ENCODE results near the gene AGXT2.

AGXT2 gene

GRCh38 chr5:35047785-35048404, at the start of gene AGXT2:
Gene AGXT2, minus strand, starts transcription at chr5:35047949. Its CDS starts 57 bp downstream, at chr5:35047892.
- DNase-seq = no peak

DNA sequence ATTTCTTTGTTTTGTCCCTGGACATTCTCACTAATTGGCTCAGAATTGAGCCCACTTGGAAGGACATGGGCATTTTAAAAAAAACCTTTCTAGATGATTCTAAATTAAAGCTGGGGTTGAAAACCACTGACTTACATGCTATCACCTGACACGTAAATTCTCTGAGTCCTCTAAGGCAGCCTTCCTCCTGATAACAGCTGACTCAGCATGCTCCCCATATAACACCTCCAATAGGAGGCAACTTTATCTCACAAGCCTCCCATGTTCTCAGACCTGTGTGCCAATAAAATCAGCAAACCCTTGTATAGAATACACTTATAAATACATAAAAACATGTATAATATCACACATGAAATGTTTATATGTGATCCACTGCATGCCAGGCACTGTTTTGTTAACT, 49.2 kb upstream of the AGXT2 start:
- DNase-seq = no peak

DNA sequence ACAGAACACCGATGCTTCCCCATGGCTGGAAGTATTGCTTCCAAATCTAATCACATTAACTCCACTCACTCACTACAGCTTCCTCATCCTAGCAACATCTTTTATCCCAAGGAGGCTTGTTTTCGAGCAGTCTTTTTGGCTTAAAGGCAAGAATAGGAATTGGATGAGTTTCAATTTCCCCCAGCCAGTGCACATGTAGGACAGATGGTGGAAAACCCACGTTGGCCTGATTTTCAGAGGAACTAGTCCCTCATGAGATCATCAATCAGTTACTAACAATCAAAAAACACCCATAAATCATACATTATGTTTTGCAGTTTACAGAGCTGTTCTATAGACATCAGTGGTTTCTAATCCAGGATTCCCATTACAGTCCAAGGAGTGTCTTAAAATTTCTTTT, 48.5 kb upstream of the AGXT2 start:
- no peak for DNase-seq

- DNase-seq = no peak
Observed at GRCh38 chr5:35095366-35095765, 47.6 kb upstream of the AGXT2 start.

- DNase-seq = no peak
Observed at GRCh38 chr5:35094948-35095347, 47.2 kb upstream of the AGXT2 start.

DNA sequence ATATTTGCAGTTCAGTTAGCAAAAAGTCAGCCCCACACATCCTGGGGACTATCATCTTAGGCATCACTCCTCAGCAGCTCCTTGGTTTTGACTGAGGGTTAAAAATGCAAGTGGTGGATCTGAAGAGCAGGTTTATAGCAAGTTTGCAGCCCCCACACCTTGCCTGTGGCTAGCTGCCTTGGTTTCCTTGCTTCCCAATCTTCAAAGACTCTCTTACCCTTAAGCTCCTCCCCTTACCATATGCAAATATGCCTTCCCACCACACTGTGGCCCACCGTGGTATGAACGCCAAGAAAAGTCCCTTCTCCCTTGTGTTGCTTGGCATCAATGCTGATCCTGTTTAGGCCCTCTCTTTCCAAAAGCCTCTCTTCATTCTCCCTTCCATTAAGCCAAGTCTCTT, 45.0 kb upstream of the AGXT2 start:
- no peak for DNase-seq

GRCh38 chr5:35091704-35092103, 44.0 kb upstream of the AGXT2 start:
- no peak for DNase-seq

- peak; percentile 11 for DNase-seq
Observed at GRCh38 chr5:35089334-35090314, 41.9 kb upstream of the AGXT2 start.

GRCh38 chr5:35087991-35088390, 40.2 kb upstream of the AGXT2 start:
- no peak for DNase-seq

GRCh38 chr5:35083150-35083549, 35.4 kb upstream of the AGXT2 start:
- no peak for DNase-seq

DNA sequence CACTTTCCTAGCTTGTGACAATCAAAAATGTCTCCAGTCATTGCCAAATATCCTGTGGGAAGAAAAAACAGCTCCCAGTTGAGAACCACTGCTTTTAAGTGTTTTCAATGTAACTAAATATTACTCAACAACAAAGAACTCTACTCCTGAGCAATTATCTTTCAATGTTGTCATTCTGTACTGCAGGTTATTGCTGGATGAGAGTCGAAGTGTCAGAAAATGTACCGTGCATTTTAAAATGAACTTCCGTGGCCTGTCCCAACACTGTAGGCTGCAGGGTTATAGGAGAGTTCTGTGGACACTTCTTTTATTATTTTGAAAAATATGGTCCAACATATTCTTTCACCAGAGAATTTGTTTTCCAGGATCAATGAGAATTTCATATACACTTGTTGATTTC, 34.8 kb upstream of the AGXT2 start:
- no peak for DNase-seq

DNA sequence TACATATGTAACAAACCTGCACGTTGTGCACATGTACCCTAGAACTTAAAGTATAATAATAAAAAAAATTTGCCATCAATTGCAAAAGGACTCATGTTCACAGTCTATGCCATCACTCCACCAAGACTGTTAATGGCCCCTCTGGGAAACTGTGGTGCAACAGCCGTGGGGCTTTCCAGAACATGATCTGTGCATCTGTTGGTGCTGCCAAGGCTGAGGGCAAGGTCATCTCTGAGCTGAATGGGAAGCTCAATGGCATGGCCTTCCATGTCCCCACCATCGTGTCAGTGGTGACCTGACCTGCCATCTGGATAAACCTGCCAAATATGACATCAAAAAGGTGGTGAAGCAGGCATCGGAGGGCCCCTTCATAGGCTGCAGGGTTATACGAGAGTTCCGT, 33.4 kb upstream of the AGXT2 start:
- no peak for DNase-seq

DNA sequence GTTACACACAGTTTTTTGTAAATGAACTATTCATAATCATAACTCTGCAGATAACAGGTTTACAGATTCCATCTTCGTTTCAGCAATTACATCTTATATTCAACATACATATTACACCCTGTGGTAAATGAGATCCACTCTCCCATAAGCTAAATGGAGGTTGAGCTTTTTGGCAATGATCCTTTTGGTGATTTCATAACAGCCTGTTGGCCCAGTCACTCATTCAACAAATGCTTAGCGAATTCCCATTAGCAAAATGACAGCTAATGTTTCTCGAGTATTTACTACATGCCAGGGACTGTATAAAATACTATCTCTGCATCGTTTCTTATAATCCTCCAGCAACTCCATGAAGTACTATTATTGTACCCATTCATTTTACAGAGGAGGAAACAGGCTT, 25.4 kb upstream of the AGXT2 start:
- no peak for DNase-seq

DNA sequence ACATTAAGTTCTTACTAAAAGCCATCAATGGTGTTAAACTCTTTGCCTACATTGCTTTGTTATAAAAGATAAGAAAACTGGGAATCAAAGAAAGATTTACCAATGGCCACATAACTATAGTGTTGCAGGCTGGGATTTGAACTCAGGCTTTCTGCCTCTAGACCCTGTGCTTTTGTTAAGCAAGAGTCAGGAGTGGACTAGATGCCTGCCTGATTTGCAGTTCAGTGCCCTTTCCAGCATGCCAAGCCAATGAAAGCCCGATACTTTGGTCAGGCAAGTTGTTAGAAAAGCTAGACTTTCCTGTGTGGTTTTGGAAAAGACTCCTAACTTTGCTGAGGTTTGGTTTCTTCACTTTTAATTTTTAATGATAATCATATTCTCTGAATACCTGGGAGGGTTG, 21.4 kb upstream of the AGXT2 start:
- DNase-seq = no peak

GRCh38 chr5:35067985-35068384, 20.2 kb upstream of the AGXT2 start:
- DNase-seq = no peak

DNA sequence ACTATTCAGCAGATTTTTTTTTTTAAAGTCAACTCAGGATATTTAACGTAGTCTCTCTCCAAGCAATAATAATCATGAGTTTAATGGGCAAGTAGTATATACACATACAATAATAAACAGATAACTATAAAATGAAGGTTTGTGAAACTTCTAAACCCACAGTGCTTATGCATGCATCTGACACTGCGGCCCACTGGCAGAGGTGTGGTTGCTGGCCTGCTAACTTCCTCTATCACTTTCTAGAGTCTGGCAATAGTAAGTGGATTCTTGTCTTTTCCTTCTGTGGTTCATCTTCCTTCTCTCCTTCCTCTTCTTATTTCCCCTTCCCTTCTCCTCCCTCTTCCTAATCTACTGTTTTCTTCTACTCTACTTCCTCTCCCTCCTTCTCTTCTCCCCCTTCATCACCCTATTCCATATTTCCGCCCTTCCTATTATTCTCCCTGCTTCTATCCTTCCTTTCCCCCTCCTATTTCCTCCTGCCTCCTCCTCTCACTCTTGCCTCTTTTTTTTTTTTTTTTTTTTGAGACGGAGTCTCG, 18.6 kb upstream of the AGXT2 start:
- DNase-seq = no peak

DNA sequence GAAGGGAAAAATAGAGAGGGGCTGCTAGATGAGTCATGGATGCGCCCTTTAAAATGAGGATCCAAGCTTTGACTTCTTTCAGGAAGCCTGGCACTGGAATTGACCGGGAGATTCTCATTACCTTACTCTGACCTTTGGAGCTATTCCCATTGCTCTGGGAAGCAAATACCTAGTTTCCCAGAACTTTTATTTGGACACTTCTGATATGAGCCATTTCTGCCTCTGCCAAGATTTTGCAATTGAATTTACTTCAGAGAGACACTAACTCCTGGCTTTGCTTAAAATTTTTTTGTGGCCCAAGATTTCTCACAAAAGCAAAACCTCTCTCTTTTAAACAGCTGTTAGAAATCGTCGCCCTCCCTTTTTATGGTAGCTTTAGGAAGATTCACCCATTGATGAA, 15.7 kb upstream of the AGXT2 start:
- no peak for DNase-seq

DNA sequence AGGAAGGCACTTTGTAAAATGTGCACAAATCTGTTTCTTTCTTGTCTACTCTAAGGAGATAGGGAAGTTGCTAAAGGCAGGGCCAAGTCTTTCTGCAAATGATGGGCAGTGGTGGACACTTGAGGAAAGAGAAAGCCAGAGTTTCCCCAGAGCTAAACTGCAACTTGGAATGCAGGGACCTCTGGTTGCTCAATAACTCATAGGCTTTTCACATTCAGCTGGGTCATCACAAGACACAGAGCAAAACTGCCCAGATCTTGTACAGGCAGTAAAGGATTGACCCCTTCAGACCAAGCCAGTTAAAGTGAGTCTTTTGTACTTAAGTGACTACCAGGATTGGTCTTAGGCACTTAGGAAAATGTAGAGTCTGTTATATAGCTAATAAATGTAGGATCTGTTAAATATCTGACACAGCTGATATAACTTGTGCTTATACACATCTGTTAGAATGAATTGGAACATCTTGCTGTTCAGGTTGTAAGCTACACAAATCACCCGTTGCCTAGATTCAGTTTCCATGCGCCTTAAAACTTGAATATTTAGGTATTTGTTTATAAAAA, 13.5 kb upstream of the AGXT2 start:
- no peak for DNase-seq

- no peak for DNase-seq
Observed at GRCh38 chr5:35060236-35060635, 12.5 kb upstream of the AGXT2 start.

GRCh38 chr5:35059251-35059650, 11.5 kb upstream of the AGXT2 start:
- DNase-seq = no peak

DNA sequence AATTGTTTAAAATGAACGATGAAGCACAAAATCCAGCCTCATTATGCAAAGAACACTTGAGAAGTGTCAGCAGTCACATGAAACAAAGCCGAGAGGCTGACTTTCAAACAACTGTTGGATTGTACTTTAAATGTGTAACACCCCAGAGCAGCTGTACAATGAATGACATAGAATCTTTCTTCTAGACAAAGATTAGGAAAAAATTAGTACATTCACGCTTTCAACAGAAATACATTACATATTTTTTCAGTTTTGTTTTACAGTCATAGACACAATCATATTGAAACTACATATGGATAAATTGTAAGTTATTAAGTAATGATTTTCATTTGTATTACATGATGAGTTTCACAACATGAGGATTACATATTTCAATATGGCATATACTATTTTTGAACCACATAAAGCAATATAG, 10.6 kb upstream of the AGXT2 start:
- no peak for DNase-seq

GRCh38 chr5:35056686-35057085, 8.9 kb upstream of the AGXT2 start:
- DNase-seq = no peak

DNA sequence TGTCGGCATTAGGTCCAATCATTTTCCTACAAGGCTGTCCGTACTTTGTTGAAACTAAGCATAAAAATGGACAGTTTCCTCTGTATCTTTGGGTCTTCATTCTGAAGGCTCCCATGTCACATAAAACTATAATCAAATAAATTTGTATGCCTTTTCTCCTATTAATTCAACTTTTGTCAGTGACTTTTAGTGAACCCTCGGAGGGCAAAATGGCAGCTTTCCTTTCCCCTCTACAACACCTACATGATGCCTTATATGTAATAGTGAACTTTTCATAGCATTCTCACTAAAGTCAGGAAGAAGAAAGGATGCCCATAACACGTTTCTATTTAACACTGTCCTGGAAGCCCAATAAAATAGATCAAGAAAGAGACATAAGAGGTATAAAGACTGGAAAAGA, 5.1 kb upstream of the AGXT2 start:
- DNase-seq = no peak

Measured in NCI-H2171 (cell line).